HepG2 (cell line): Measurements from ENCODE around the gene TM4SF18. TPM values are rescaled to one million over a fixed set of nuclear protein-coding genes. Genes with fewer than 3 reads are reported as not detected.
A peak's percentile ranks its signal among the peaks of the same experiment; 100 is the strongest.

Source experiments
- ATAC-seq: fragments of 200-7000 bp; cut with Tn5 transposase; 3 replicates; pipeline ENCODE4 v1.9.1; 2020; ENCODE audit warnings: mild to moderate bottlenecking, moderate library complexity
- BruUV-seq: library from RNA; stranded (reverse); fragments of 400-500 nt; replicated peaks from 2 replicates; lab custom pipeline; 2021; lab: Mats Ljungman, UMichigan
- CTCF ChIA-PET: fragments of 300-600 bp; formaldehyde crosslinking; extraction: SDS; loops from one replicate; lab custom pipeline; 2021; ENCODE audit warnings: low total read pairs, inconsistent platforms, low intra/inter-chr PET ratio; lab: Yijun Ruan, JAX
- POLR2A ChIA-PET: fragments of 350-600 bp; sonication (Branson Sonifier 250); formaldehyde crosslinking; loops from one replicate; lab custom pipeline; 2020; ENCODE audit warnings: antibody characterized with exemption, inconsistent platforms; lab: Yijun Ruan, JAX
- DNase-seq: peaks from one replicate; pipeline ENCODE4 v3.0.0-alpha.2; 2015; ENCODE audit warnings: low spot score
- FAIRE-seq: peaks from 3 replicates; lab custom pipeline; 2011; peaks lifted over from hg19 to GRCh38; lab: Jason Lieb, UNC
- H2AFZ ChIP-seq: one replicate; pipeline ENCODE4 v1.6.1; 2011; ENCODE audit warnings: low read length, inconsistent platforms
- H3K27ac ChIP-seq: fragments of 300-600 bp; 3 replicates; pipeline ENCODE4 v1.8.0; 2011; ENCODE audit warnings: mixed run types, mild to moderate bottlenecking, mixed read lengths, low read length, inconsistent platforms; ENCODE audit not compliant: insufficient read depth; ENCODE audit errors: extremely low read length
- H3K27me3 ChIP-seq, 2 experiments: fragments of 200-600 bp in 1 of 2; 2 replicates in 1 of 2; 3 replicates in 1 of 2; pipeline versions ENCODE4 v1.6.0 to v1.8.0; 2011; ENCODE audit warnings: low read length in 2 of 2, mild to moderate bottlenecking in 2 of 2, moderate library complexity in 2 of 2, inconsistent platforms in 1 of 2; ENCODE audit not compliant: insufficient read depth in 2 of 2, control insufficient read depth in 1 of 2
- H3K36me3 ChIP-seq, 2 experiments: fragments of 200-600 bp in 1 of 2; replicated peaks in 1 of 2; 2 replicates in 1 of 2; 3 replicates in 1 of 2; pipeline versions ENCODE4 v1.5.1 to v1.8.0; 2011; ENCODE audit warnings: low read length in 2 of 2, inconsistent platforms in 1 of 2; ENCODE audit not compliant: insufficient read depth in 2 of 2, control insufficient read depth in 1 of 2
- H3K4me1 ChIP-seq: 2 replicates; pipeline ENCODE4 v1.5.1; 2012; ENCODE audit warnings: low read length, inconsistent platforms; ENCODE audit not compliant: insufficient read depth
- H3K4me2 ChIP-seq: 2 replicates; pipeline ENCODE4 v1.6.0; 2011; ENCODE audit warnings: low read depth, low read length, inconsistent platforms
- H3K4me3 ChIP-seq, 3 experiments: fragments of 200-600 bp in 1 of 3; sonication (generic), shearing (Covaris generic) in 1 of 3; replicated peaks in 1 of 3; 2 replicates each; pipeline ENCODE4 v1.5.1; 2011 to 2016; ENCODE audit warnings: low read length in 3 of 3, inconsistent platforms in 2 of 3, low read depth in 2 of 3, mild to moderate bottlenecking in 2 of 3, control low read depth in 1 of 3, mixed read lengths in 1 of 3; ENCODE audit not compliant: insufficient read depth in 1 of 3
- H3K79me2 ChIP-seq: one replicate; pipeline ENCODE4 v1.6.1; 2011; ENCODE audit warnings: low read length, inconsistent platforms; ENCODE audit not compliant: insufficient read depth
- H3K9ac ChIP-seq: 2 replicates; pipeline ENCODE4 v1.6.0; 2011; ENCODE audit warnings: mild to moderate bottlenecking, low read depth, low read length, inconsistent platforms; ENCODE audit not compliant: insufficient read depth
- H3K9me3 ChIP-seq: 2 replicates; pipeline ENCODE4 v1.5.1; 2012; ENCODE audit warnings: mild to moderate bottlenecking, low read length
- H4K20me1 ChIP-seq: 2 replicates; pipeline ENCODE4 v1.6.0; 2011; ENCODE audit warnings: inconsistent platforms, mild to moderate bottlenecking, low read length, moderate library complexity; ENCODE audit not compliant: insufficient read depth
- ERF ChIP-seq: IDR thresholded peaks from 2 replicates; pipeline ENCODE4 v1.6.1; 2018; ENCODE audit warnings: missing biosample characterization, missing genetic modification reagents
- FOXO1 ChIP-seq: sonication (generic); formaldehyde crosslinking; IDR thresholded peaks from 2 replicates; pipeline ENCODE4 v1.4.0; 2020; ENCODE audit warnings: missing genetic modification reagents
- GABPA ChIP-seq, 2 experiments: IDR thresholded peaks; 2 replicates each; pipeline ENCODE4 v1.6.1; 2011 to 2016; ENCODE audit warnings: low read depth in 2 of 2, low read length in 1 of 2, missing biosample characterization in 1 of 2, missing genetic modification characterization in 1 of 2
- HMG20A ChIP-seq: IDR thresholded peaks from 2 replicates; pipeline ENCODE4 v1.6.1; 2016; ENCODE audit warnings: borderline replicate concordance
- IRX3 ChIP-seq: sonication (generic); formaldehyde crosslinking; IDR thresholded peaks from 2 replicates; pipeline ENCODE4 v1.8.1; 2023; ENCODE audit warnings: mild to moderate bottlenecking, low read depth, missing genetic modification reagents, borderline replicate concordance
- KLF6 ChIP-seq: IDR thresholded peaks from 2 replicates; pipeline ENCODE4 v1.8.0; 2016; ENCODE audit warnings: missing biosample characterization, missing genetic modification reagents
- NFYB ChIP-seq: sonication (generic); formaldehyde crosslinking; IDR thresholded peaks from 2 replicates; pipeline ENCODE4 v1.4.0; 2020; ENCODE audit warnings: missing genetic modification reagents
- NR2F6 ChIP-seq, 2 experiments: IDR thresholded peaks; 2 replicates each; pipeline ENCODE4 v1.6.1; 2016; ENCODE audit warnings: antibody characterized with exemption in 1 of 2, mild to moderate bottlenecking in 1 of 2
- PHF5A ChIP-seq: IDR thresholded peaks from one replicate; pipeline ENCODE4 v1.6.1; 2018; ENCODE audit warnings: low read depth, missing genetic modification reagents; ENCODE audit not compliant: unreplicated experiment
- PPARG ChIP-seq: conservative IDR thresholded peaks from 2 replicates; pipeline ENCODE4 v1.6.1; 2016; ENCODE audit warnings: missing biosample characterization, missing genetic modification reagents
- RAD21 ChIP-seq: fragments of 450-650 bp; formaldehyde crosslinking; IDR thresholded peaks from 2 replicates; pipeline ENCODE4 v1.5.0; 2020; ENCODE audit warnings: mild to moderate bottlenecking
- RCOR2 ChIP-seq: IDR thresholded peaks from 2 replicates; pipeline ENCODE4 v1.6.1; 2016; ENCODE audit warnings: missing biosample characterization, missing genetic modification reagents
- SAP130 ChIP-seq: IDR thresholded peaks from 2 replicates; pipeline ENCODE4 v1.6.1; 2016; ENCODE audit warnings: low read depth
- STAG1 ChIP-seq: sonication (generic); formaldehyde crosslinking; IDR thresholded peaks from 2 replicates; pipeline ENCODE4 v1.4.0; 2020; ENCODE audit warnings: missing genetic modification reagents
- YY1 ChIP-seq: IDR thresholded peaks from 2 replicates; pipeline ENCODE4 v1.6.1; 2011; ENCODE audit warnings: low read length, low read depth, moderate library complexity, mild to moderate bottlenecking; ENCODE audit not compliant: insufficient read depth, insufficient replicate concordance
- ZKSCAN5 ChIP-seq: sonication (generic); formaldehyde crosslinking; IDR thresholded peaks from 2 replicates; pipeline ENCODE4 v1.5.1; 2020; ENCODE audit warnings: mild to moderate bottlenecking, missing genetic modification reagents
- ZNF143 ChIP-seq: sonication (generic); formaldehyde crosslinking; IDR thresholded peaks from 2 replicates; pipeline ENCODE4 v1.4.0; 2020; ENCODE audit warnings: missing genetic modification reagents
- ZNF510 ChIP-seq: sonication (generic); formaldehyde crosslinking; IDR thresholded peaks from 2 replicates; pipeline ENCODE4 v1.4.0; 2020; ENCODE audit warnings: low read depth, mild to moderate bottlenecking, missing genetic modification reagents
- ZNF652 ChIP-seq: IDR thresholded peaks from 2 replicates; pipeline ENCODE4 v1.6.1; 2016; ENCODE audit warnings: low read depth, borderline replicate concordance
- WGBS: methylation state at CpG from one replicate; pipeline ENCODE4 v1.1.6; 2017; ENCODE audit warnings: low lambda C conversion rate; 5-methylcytosine and 5-hydroxymethylcytosine counted together
- in situ Hi-C: cut with HindIII; loops from 2 replicates; pipeline ENCODE4 v1.10.0; 2017; ENCODE audit warnings: low pct_unique_long_range_greater_than_20kb; ENCODE audit not compliant: extremely low pct_ligation_motif_present
- intact Hi-C: fragments of 100-400 bp; cut with micrococcal nuclease; formaldehyde crosslinking; loops from one replicate; pipeline ENCODE4 v1.10.0; 2022; ENCODE audit not compliant: unreplicated experiment
- polyA plus RNA-seq, 8 experiments: library from polyadenylated mRNA; depleted of rRNA in 3 of 8; stranded (reverse) in 7 of 8; unstranded in 1 of 8; fragments of >200 nt; fragmentation: Illumina TruSeq in 4 of 8; extraction: Trizol in 4 of 8; gene quantifications; 2 replicates each; pipeline versions ENCODE4 v1.2.1 to v1.2.3, GENCODE V29; 2011 to 2016; ENCODE audit warnings: low read depth in 4 of 8, missing spikeins in 1 of 8, mixed read lengths in 1 of 8; ENCODE audit not compliant: insufficient read depth in 1 of 8
- total RNA-seq, 5 experiments: library from RNA; depleted of rRNA; stranded (reverse); fragments of >200 nt; fragmentation: Illumina TruSeq; extraction: Trizol; gene quantifications; 2 replicates each; pipeline ENCODE4 v1.2.3, GENCODE V29; 2016; ENCODE audit warnings: low read depth in 1 of 5
- TF ChIP-seq, protein P1 (sequence below): sonication (generic); formaldehyde crosslinking; IDR thresholded peaks from 2 replicates; pipeline ENCODE4 v1.5.1; 2020; ENCODE audit warnings: missing genetic modification reagents, mild to moderate bottlenecking, borderline replicate concordance
- TF ChIP-seq, protein P2 (sequence below): IDR thresholded peaks from 2 replicates; pipeline ENCODE4 v1.4.0; 2020; ENCODE audit warnings: mild to moderate bottlenecking, missing genetic modification reagents

TM4SF18 gene
- total and polyA plus RNA-seq, 2 of the 13 experiments (the other 11 are each of a cell fraction or from before 2014, with no cell fraction given), result 0.15 TPM; not detected in 1

DNA sequence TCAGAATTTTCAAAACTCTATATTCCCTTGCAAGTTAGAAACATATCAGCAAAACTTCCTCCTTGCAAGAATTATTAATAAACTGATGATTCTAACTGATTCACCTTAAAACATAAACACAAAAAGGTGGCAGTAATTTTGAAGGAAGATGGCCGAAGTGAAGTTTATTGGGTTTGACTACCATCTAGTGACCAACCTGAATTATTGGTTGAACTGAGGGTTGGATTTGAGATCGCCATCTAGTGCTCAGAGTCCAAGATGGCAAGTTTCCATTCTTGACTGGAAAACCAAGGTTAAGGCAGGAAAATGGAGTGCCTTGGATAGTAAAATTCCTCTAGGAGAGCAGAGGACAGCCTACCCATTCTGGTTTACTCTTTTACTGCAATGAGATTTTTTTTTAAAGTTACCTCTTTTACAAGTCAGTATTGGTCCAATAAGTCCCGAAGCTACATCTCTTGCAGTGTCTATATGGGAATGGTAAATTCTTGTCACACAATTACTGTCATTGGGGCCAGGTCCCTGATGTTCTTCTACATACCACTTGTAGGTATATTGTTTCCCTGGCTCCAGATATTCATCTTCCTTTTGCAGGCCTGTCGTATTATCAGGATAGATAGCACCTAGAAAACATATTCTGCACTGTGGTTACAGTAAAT is 60.2 kb downstream of the TM4SF18 start:
- no peak overlapping the region for H3K4me3 ChIP-seq
- BruUV-seq, result no TSS peak
- CTCF ChIA-PET, result interaction anchor here (0.8 to 6.4 kb wide), 11 partner anchors 55 to 317 kb away, joined by 3 to 123 read pairs (median 3); no protein-coding TSS in a partner anchor
- H3K4me2 ChIP-seq, result no peak overlapping the region
- H2AFZ ChIP-seq, result no peak overlapping the region
- POLR2A ChIA-PET, result no interaction called here
- H3K36me3 ChIP-seq, result no peaks in the 10 kb centered on the region
- no peaks in the 10 kb centered on the region for H4K20me1 ChIP-seq
- DNase-seq, result peak; percentile 81
- H3K79me2 ChIP-seq, result no peaks in the 10 kb centered on the region
- WGBS, result 32% methylated on average over 4 of the region's 4 CpGs
- FAIRE-seq, result peak; percentile 98
- no peak overlapping the region for H3K27ac ChIP-seq
- intact Hi-C loops, result loop anchor here (1.0 to 10.0 kb wide), 5 partner anchors 48 to 318 kb away; no protein-coding TSS in a partner anchor
- peaks cover 44% of the 10 kb centered on the region for H3K4me1 ChIP-seq
- no peak overlapping the region for H3K9ac ChIP-seq
- in situ Hi-C loops, result loop anchor here (5.0 kb wide), 2 partner anchors 156 to 316 kb away; no protein-coding TSS in a partner anchor
- no peaks in the 10 kb centered on the region for H3K9me3 ChIP-seq
- no peaks in the 10 kb centered on the region for H3K27me3 ChIP-seq
- peak; percentile 81 for ATAC-seq
- TF ChIP-seq, protein P1, sequence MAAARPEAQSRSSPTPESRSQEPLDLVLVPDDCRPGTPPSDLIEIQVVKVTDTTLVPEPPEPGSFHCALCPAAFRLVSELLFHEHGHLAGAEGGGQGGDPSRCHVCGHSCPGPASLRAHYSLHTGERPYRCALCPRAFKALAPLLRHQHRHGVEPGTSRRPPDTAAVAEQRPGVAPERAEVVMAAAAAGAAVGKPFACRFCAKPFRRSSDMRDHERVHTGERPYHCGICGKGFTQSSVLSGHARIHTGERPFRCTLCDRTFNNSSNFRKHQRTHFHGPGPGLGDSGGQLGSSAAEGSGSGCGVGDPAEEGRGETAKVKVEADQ (CRISPR knock-in tag), result 0 out of 2 replicates have a peak, but pooled peaks have one; percentile 35
- peak; percentile 83 for TF ChIP-seq PHF5A (CRISPR knock-in tag)
- no peak for TF ChIP-seq ZNF143 (CRISPR knock-in tag)
- 0 out of 2 replicates have a peak, but pooled peaks have one; percentile 16 for TF ChIP-seq FOXO1 (CRISPR knock-in tag)
- TF ChIP-seq NR2F6 (IDR thresholded peaks at IDR 0.05), result no peak
- 0 out of 2 replicates have a peak, but pooled peaks have one; percentile 18 for TF ChIP-seq NR2F6 (CRISPR knock-in tag; IDR thresholded peaks at IDR 0.05)
- no peak for TF ChIP-seq GABPA (IDR thresholded peaks at IDR 0.05; ENCODE audit: low read depth, low read length)
- no peak for TF ChIP-seq GABPA (CRISPR knock-in tag; IDR thresholded peaks at IDR 0.05; ENCODE audit: low read depth)
- TF ChIP-seq ZKSCAN5 (CRISPR knock-in tag), result no peak
- TF ChIP-seq YY1, result peak; percentile 75
- no peak for TF ChIP-seq NFYB (CRISPR knock-in tag)
- no peak for TF ChIP-seq ZNF510 (CRISPR knock-in tag)
- TF ChIP-seq ZNF652 (CRISPR knock-in tag), result peak; percentile 48; the same call in 1 of the 2 replicates
- TF ChIP-seq KLF6 (CRISPR knock-in tag), result peak; percentile 68; the same call in 1 of the 2 replicates
- TF ChIP-seq RAD21 (CRISPR knock-in tag), result peak; percentile 96
- TF ChIP-seq STAG1, result peak; percentile 99
- peak; percentile 57; the same call in 1 of the 2 replicates for TF ChIP-seq PPARG (CRISPR knock-in tag)
- TF ChIP-seq, protein P2, sequence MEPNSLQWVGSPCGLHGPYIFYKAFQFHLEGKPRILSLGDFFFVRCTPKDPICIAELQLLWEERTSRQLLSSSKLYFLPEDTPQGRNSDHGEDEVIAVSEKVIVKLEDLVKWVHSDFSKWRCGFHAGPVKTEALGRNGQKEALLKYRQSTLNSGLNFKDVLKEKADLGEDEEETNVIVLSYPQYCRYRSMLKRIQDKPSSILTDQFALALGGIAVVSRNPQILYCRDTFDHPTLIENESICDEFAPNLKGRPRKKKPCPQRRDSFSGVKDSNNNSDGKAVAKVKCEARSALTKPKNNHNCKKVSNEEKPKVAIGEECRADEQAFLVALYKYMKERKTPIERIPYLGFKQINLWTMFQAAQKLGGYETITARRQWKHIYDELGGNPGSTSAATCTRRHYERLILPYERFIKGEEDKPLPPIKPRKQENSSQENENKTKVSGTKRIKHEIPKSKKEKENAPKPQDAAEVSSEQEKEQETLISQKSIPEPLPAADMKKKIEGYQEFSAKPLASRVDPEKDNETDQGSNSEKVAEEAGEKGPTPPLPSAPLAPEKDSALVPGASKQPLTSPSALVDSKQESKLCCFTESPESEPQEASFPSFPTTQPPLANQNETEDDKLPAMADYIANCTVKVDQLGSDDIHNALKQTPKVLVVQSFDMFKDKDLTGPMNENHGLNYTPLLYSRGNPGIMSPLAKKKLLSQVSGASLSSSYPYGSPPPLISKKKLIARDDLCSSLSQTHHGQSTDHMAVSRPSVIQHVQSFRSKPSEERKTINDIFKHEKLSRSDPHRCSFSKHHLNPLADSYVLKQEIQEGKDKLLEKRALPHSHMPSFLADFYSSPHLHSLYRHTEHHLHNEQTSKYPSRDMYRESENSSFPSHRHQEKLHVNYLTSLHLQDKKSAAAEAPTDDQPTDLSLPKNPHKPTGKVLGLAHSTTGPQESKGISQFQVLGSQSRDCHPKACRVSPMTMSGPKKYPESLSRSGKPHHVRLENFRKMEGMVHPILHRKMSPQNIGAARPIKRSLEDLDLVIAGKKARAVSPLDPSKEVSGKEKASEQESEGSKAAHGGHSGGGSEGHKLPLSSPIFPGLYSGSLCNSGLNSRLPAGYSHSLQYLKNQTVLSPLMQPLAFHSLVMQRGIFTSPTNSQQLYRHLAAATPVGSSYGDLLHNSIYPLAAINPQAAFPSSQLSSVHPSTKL (CRISPR knock-in tag), result peak; percentile 55
- TF ChIP-seq SAP130 (CRISPR knock-in tag), result peak; percentile 47; the same call in 1 of the 2 replicates
- peak; percentile 56; the same call in 1 of the 2 replicates for TF ChIP-seq HMG20A (CRISPR knock-in tag)
- 0 out of 2 replicates have a peak, but pooled peaks have one; percentile 18 for TF ChIP-seq RCOR2 (CRISPR knock-in tag)
- TF ChIP-seq IRX3 (CRISPR knock-in tag), result no peak
- peak; percentile 79; the same call in 1 of the 2 replicates for TF ChIP-seq ERF (CRISPR knock-in tag)
